GM19438 (cell line): ENCODE measurements around the gene HOMER3.
A peak's percentile ranks its signal among the peaks of the same experiment; 100 is the strongest.
"Not testable (repeated sequence)": the region's sequence is repeated elsewhere in the genome, so short reads cannot be mapped to it uniquely, and the experiment has no call there.

ENCODE experiments used
- ATAC-seq: cut with Tn5 transposase; IDR thresholded peaks from one replicate; pipeline ENCODE4 v1.9.1; 2021; ENCODE audit warnings: low read depth; ENCODE audit not compliant: unreplicated experiment

HOMER3 gene

DNA sequence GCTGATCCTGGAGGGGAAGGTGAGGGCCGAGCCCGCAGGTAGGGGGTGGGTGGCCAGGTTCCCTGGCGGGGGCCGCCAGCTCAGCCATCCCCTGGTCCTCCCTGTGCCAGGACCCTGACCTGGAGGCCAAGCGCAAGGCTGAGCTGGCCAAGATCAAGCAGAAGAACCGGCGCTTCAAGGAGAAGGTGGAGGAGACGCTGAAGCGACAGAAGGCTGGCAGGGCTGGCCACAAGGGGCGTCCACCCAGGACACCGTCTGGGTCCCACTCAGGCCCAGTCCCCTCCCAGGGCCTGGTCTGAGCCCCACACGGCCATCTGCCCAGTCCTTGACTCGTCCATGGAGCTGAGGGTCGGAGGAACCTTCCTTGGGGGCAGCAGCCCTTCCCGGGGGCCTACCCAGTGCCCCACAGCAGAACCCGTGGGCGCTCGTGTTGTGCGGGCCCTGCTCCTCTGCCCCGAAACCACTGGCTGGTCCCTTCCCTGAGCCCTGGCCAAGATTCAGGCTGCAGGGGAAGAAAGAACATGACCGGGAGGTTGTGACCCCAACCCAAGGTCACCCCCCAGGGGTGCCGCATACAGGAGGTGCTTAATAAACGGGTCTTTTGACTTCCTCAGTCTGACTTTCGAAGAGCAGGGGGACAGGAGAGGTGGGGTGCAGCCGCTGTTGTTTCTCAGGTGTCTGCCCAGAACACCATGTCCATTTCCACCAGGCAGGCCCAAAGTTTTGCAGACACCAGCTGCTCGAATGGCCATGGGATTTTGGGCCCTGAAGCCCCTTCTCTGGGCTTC lies 12.8 kb downstream of the HOMER3 start:
- no peak for ATAC-seq

DNA sequence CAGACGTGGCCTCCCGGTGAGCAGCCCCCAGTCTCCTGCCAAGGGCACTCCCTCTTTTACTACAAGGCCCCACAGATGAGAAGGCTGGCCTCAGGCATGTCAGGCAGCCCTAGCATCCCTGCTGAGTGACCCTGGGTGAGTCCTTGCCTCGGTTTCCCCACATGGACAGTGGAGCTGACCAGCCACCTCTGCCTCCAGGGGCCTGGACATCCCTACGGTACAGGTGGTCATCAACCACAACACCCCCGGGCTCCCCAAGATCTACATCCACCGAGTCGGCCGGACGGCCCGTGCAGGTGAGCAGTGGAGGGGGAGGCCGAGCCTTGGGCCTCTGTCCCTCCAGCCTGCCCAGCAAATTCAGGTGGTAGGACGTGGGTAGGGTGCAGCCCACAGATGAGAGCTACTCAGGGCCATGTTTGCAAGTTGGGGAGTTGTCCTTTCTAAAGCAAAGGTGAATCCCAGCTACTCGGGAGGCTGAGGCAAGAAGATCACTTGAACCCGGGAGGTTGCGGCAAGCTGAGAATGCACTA lies 16.3 kb downstream of the HOMER3 start:
- ATAC-seq: no peak

DNA sequence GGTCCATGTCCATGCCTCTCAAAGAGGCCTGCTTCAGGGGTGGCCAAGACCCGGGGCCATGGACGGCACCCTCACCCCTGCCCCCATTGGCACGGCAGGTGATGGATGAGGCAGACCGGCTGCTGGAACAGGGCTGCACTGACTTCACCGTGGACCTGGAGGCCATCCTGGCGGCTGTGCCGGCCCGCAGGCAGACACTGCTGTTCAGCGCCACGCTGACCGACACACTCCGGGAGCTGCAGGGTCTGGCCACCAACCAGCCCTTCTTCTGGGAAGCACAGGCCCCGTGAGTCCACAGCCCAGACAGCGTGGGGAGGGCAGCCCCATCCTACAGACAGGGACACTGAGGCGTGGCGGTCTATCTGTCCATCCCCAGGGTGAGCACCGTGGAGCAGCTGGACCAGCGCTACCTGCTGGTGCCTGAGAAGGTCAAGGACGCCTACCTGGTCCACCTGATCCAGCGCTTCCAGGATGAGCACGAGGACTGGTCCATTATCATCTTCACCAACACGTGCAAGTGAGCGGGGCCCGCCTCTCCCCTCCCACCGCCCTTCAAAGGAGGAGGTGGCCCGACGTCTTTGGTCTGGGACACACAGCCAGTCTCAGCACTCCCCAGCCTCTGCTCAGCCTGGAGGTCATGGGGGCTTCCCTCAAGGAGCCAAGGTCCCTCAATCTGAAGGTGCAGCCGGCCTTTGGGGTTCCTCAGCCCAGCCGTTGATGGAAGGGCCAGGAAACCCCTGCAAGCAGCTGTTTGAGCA lies 18.6 kb downstream of the HOMER3 start:
- no peak for ATAC-seq

DNA sequence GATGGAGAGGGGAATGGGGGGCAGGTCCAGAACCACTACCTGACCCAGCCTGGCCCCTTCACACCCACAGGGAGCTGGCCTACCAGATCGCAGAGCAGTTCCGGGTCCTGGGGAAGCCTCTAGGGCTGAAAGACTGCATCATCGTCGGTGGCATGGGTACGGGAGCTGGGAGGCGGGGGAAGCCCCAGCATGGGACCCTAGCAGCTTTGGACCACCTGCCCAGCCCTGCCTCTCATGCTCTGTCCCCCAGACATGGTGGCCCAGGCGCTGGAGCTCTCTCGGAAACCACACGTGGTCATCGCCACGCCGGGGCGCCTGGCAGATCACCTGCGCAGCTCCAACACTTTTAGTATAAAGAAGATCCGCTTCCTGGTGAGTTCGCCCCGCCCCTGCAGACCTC lies 19.4 kb downstream of the HOMER3 start:
- ATAC-seq: no peak

DNA sequence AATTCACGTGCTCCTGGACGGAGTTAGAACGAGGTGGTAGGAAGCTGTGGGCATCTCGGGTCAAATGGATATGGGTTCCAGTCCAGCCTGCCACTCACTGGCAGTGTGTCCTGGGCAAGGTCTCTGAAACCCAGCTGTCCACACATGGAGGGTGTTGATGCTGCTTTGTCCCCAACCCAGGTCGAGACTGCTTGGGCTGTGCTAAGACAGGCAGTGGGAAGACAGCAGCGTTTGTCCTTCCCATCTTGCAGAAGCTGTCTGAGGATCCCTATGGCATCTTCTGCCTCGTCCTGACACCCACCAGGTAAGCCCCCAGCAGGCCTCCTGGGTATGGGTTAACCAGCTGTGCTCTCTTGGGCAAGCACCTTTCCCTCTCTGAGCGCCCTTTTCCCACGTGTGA lies 20.6 kb downstream of the HOMER3 start:
- no peak for ATAC-seq

DNA sequence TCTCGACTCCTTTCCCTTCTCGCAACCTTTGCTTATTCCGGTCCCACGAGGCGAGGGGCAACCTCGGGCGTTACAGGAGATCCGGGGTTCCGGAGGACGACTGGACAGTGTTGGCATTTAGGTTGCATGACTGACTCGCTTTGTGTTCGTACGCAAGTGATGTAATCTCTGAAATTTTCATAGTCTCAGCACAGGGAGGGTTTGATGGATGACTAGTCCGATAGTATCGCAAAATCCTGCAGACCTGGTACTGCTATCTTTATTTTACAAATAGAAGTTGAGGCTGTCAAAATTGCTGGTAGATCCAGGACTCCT lies 21.2 kb downstream of the HOMER3 start:
- peak; percentile 6 for ATAC-seq

DNA sequence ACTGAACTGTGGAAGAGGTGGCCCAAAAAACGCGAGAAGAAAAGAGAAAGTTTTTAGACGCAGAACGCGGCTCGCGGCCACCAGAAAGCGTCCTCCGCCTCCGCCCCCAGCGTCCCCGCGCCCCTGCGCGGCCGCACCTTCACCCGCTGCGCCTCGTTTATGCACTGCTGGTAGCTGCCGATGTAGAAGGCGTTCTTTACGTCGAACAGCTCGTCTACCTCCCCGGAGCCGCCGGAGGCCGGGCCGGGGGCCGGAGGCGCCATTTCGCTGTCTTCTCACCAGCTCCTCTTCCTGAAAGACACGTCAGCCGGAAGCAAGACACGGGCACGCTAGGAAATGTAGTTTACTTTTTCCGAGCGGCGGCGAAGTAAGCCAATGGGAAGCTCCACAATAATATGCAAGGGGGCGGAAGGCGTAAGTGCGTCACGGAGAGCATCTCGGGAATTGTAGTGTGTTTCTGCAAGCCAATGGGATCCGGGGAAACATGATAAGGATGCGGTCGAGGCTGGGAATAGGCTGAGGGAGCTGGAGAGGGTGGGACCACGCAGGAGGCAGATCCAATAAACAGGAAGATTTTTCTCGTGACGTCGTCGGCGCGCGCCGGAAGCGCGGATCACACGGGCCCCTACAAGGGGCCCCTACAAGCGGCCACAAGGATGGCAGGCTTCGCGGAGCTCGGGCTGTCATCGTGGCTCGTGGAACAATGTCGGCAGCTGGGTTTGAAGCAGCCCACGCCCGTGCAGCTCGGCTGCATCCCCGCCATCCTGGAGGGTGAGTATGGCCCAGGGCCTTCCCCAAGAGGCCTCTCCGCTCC lies 21.7 kb downstream of the HOMER3 start, which contains the start of the genes COPE and DDX49:
TSS of gene COPE (minus strand) at position 302 of the 814 bp plus-strand sequence. CDS start at position 263, 39 bp downstream.
TSS of gene DDX49 (plus strand) at position 630 of the 814 bp plus-strand sequence. CDS start at position 657, 27 bp downstream.
- ATAC-seq: peak; percentile 89

DNA sequence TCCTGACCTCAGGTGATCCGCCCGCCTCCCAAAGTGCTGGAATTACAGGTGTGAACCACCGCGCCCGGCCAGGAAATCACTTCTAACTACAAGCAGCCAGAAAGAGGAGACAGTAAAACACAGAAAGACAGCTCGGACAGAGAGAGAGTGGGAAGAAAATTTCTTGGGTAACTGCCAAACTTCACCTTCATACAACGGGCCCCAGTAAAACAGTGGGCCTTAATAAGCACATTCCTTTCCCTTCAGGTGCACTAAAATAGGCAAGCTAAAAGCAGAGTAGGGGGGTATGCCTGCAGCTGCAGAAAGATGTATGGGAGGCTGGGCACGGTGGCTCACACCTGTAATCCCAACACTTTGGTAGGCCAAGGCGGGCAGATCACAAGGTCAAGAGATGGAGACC lies 23.4 kb downstream of the HOMER3 start:
- ATAC-seq: not testable (repeated sequence)

DNA sequence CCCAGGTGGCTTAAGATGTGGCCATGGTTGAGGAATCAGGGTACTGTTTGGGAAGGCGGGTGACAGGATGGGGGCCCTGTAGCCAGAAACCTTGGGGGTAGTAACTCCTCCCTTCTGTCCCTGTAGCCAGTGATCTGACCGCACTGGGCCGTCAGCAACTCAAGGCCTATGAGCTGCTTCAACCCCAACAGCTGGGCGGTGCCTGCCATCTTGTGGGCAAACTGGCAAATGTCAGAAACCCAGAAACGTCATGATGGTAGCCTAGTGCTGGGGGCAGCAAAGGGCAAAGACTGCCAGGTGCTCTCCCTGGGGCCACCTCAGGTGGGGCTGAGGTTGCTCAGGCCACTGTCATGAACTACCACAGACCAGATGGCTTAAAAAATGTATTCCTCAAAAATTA lies 25.4 kb downstream of the HOMER3 start:
- ATAC-seq: no peak

DNA sequence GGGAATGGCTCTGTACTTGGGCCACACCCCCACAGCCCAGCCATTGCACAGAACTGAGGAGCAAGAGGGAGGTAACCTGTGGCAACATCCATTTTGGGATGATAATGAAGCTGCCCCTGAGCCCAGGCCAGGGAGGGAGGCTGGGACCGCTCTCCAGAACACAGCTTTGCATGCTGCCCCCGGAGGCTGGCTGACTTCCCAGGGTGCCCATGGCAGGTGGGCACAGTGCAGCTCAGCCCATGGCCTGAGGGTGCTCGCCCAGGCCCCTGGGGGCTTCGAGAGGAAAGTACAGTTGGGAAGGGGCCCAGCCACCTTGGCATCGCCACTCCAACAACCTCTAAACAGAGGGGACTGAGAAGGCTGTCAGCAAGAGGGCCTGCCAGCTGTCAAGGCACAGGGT lies 27.6 kb downstream of the HOMER3 start:
- no peak for ATAC-seq

DNA sequence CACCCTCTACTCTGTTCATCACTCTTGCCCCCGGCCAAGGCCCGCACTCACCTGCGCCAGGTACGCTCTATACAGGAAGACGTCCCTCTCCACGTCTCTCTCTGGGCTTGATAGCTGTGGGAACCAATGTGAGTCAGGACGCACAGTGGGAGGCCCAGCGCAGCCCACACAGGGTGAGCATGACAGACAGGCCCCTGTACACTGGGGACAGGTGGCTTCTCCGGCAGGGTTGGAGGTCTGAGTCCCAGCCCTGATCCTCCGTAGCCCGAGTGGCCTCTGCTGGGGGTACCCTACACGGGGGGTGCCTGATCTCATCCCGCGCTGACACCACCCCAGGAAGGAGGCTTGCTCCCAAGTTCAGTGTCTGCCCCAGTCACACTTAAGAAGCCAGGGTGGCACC lies 28.1 kb downstream of the HOMER3 start:
- ATAC-seq: no peak

DNA sequence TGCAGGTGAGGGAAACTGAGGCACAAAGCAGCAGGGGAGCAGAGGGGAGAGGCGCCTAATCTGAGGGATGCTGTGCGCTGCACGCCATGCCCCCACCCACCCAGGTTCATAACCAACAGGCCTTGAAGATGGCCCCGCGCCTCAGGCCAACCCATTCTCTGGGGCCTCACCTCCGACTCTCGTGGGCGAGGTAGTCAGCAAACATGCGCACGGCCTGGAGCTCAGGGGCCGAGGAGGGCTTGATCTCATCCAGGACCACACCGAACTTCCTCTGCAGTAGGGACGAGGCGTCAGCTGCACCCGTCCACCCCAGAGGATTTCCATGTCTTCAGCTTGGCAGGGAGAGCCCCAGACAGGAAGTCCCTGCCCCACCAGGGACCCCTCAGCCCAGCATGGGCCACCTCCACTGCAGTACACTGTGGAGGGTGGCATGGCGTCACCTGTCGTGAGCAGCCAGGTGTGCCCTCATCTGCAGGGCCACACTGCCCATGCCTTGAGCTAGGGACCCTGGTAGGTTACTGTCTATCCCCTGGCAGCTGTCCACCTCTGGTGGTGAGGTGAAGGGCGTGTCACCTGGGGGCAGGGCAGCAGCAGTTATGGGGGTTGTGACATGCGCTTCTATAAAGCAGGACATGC lies 30.1 kb downstream of the HOMER3 start:
- ATAC-seq: no peak

DNA sequence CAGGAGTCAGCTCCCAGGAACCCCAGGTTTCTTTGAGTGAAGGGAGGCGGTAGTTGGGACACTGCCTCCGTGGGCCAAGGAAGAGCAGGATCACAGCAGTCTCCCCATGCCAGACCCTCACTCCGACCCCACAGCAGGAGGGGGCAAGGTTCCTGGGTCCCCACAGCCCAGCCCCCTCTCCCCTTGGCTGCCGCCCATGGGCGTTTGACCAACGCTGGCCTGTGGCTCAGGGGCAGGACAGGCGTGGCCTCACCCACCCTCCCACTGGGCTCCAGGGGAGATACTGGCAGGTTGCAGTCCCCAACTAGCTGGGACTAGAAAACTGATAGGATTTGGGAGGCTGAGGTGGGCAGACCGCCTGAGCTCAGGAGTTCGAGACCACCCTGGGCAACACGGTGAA lies 31.0 kb downstream of the HOMER3 start:
- no peak for ATAC-seq

DNA sequence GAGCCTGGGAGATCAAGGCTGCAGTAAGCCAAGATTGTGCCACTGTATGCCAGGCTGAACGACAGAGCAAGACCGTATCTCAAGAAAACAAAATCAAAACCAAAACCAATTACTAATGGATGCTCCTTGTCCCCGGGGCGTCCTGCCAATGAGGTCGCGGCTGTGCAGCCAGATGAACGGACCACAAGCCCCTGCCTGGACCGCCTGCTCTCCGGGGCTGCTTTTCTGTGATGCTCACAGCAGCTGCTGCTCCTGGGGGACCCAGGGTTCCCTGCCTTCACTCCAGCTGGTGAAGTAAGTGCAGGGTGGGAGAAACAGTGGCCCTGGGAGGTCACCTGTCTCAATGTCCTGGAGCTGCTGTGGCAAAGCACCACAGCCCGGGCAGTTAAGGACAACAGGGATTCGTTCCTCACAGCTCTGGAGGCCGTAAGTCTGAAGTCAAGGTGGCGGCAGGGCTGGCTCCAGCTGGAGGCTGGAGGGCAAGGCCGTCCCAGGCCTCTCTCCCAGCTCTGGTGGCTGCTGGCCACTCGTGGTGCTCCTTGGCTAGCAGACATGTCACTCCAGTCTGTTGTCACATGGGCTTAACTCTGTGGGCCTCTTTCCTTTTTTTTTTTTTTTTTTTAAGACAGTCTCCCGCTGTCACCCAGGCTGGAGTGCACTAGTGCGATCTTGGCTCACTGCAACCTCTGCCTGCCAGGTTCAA lies 31.9 kb downstream of the HOMER3 start:
- no peak for ATAC-seq

DNA sequence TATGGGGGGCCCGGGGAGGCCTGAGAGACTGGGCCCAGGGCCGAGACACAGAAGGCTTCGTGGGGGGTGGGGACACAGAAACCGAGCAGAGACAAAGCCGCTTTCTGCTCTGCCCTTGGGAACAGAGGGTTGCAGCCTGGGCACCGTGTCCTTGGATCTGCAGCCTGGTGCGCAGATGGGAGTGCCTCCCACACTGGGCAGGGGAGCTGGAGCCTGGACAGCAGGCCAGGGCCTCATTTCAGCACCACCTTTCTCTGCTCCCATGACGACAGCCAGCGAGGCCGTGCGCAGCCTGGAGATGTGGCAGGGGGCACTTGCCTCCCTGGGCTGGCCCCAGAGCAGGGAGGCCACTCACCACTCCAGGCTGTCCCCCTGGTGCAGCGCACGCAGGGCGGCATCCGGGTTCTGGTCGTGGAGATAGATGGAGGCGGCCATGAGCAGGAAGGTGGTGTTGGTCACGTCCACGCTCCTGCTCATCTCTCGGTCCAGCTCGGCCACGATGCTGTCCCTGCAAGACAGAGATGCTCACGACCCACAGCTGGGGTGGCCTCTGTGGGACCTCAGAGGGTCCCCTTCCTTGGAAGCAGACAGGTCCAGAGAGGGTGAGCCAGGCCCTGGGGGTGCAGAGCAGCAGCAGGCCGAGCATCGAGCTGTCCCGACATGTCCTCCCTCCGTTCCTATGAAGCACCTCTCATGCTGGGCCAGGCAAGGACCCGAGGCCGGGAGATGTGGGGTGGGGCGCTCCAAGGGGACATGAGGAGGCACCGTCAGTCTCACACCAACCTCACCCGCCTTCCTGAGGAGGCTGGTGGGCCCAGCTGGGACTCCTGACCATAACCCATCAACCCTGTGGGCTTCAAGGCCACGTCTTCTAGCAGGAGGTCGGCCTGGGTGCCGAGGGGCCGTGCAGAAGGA lies 34.2 kb downstream of the HOMER3 start:
- no peak for ATAC-seq

DNA sequence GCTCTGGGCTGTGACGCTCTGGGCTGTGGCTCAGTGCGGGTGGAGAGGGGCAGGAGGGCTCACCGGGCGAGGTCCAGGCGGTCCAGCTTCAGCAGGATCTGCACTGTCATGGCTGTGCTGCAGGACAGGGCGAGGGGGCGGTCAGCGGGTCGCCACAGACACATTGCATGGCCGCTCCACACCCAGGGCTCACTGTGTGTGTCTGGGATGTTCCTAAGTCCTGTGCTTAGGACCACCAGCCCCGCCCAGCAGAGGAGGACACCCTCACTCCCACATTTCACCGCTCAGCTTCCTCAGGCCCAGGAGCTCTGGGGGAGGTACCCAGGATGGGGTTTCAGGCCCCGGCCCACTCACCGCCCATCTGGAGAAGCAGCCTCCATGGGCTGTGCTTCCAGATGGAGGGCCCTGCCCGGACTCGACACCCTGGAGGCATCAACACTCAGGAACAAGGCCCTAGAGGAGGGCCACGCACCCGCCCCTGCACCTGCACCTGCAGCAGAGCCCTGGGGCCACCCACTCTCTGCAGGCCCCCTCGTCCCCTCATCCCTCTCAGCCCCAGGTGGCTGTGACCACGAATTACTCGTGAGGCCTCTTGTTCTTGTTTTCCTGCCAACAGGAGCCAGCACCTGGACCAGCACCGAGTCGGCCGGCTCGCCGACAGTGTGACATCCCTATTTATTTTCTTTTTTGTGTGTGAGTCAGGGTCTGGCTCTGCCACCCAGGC lies 35.3 kb downstream of the HOMER3 start:
- no peak for ATAC-seq

DNA sequence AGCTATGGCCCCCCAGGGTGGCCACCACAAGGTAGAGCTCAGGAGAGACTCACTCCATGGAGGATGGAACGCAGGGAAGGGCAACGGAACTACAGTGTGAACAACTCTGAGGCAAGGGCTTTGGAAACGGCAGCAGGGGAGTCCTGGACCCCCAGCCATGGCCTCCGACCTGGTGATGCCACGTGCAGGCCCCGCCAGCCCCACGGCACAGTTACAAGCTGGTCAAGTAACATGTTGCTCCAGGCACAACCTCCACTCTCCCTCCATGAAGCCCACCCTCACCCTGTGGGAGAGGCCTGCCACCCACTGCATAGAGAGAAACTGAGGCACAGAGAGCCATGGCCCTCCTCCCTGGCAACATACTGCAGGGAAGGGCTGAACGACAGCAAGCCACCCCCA lies 36.0 kb downstream of the HOMER3 start:
- ATAC-seq: no peak
